Lung (tissue), 12 donors: ENCODE data around the gene TNS3. TPM values are rescaled to one million over a fixed set of nuclear protein-coding genes. Genes with fewer than 3 reads are reported as not detected.

Experiments used
- ATAC-seq: fragments of 200-7000 bp; cut with Tn5 transposase; one replicate; pipeline ENCODE4 v1.9.1; 2020; ENCODE audit warnings: moderate number of reproducible peaks; ENCODE audit not compliant: insufficient read depth, low FRiP score
- DNase-seq, 3 donors: peaks; one replicate each; pipeline ENCODE4 v3.0.0-alpha.2; 2013 to 2017
- H3K27ac ChIP-seq, 2 donors: one replicate each; pipeline ENCODE4 v1.5.1; 2013; ENCODE audit warnings: mild to moderate bottlenecking in 2 of 2, moderate library complexity in 2 of 2, control low read depth in 1 of 2, inconsistent platforms in 1 of 2, low read depth in 1 of 2, low read length in 1 of 2
- H3K27me3 ChIP-seq, 3 donors: one replicate each; pipeline ENCODE4 v1.5.1; 2013; ENCODE audit warnings: low read length in 2 of 3; ENCODE audit not compliant: control insufficient read depth in 3 of 3, insufficient read depth in 3 of 3
- H3K36me3 ChIP-seq, 4 donors: one replicate each; pipeline ENCODE4 v1.5.1; 2013; ENCODE audit warnings: low read length in 4 of 4, mild to moderate bottlenecking in 1 of 4, moderate library complexity in 1 of 4; ENCODE audit not compliant: control insufficient read depth in 4 of 4, insufficient read depth in 4 of 4
- H3K4me1 ChIP-seq, 5 donors: one replicate each; pipeline ENCODE4 v1.5.1; 2013; ENCODE audit warnings: low read length in 5 of 5, mild to moderate bottlenecking in 2 of 5, moderate library complexity in 1 of 5; ENCODE audit not compliant: control insufficient read depth in 5 of 5, insufficient read depth in 5 of 5
- H3K4me3 ChIP-seq: one replicate; pipeline ENCODE4 v1.5.1; 2013; ENCODE audit warnings: mild to moderate bottlenecking, control low read depth, moderate library complexity
- H3K9ac ChIP-seq, 2 donors: one replicate each; pipeline ENCODE4 v1.5.1; 2013; ENCODE audit warnings: low read length in 2 of 2, control low read depth in 1 of 2; ENCODE audit not compliant: insufficient read depth in 1 of 2
- H3K9me3 ChIP-seq, 4 donors: one replicate each; pipeline ENCODE4 v1.5.1; 2013; ENCODE audit warnings: low read length in 3 of 4, mild to moderate bottlenecking in 1 of 4, moderate library complexity in 1 of 4; ENCODE audit not compliant: control insufficient read depth in 4 of 4, insufficient read depth in 3 of 4
- WGBS, 2 donors: extraction: QIAGEN DNeasy Blood & Tissue Kit; methylation state at CpG; one replicate each; pipeline ENCODE4 v1.1.7; 2013; 5-methylcytosine and 5-hydroxymethylcytosine counted together
- polyA plus RNA-seq, 2 donors: library from polyadenylated mRNA; stranded (reverse); fragments of 200-250 nt; gene quantifications; one replicate each; pipeline ENCODE4 v1.2.1, GENCODE V29; 2013
- total RNA-seq, 2 donors: library from RNA; depleted of rRNA in 1 of 2; stranded (reverse); fragments of >200 nt in 1 of 2; gene quantifications; one replicate each; pipeline ENCODE4 v1.2.1, GENCODE V29; 2014 to 2021
- TF ChIP-seq, protein P1 (sequence below): IDR thresholded peaks from 2 replicates; pipeline ENCODE4 v1.5.1; 2012; ENCODE audit warnings: mild to moderate bottlenecking; ENCODE audit errors: control extremely low read depth, extremely low read depth
- donor health status: control.
- donor health status: control.
- donor health status: Bipolar disorder and iron deficiency.
- donor health status: healthy.
- donor health status: DM: yes; HTN: yes; CAD: no.

Gene TNS3
- total and polyA plus RNA-seq, 4 donors: 23.8 to 140 (median 85.7) TPM

DNA sequence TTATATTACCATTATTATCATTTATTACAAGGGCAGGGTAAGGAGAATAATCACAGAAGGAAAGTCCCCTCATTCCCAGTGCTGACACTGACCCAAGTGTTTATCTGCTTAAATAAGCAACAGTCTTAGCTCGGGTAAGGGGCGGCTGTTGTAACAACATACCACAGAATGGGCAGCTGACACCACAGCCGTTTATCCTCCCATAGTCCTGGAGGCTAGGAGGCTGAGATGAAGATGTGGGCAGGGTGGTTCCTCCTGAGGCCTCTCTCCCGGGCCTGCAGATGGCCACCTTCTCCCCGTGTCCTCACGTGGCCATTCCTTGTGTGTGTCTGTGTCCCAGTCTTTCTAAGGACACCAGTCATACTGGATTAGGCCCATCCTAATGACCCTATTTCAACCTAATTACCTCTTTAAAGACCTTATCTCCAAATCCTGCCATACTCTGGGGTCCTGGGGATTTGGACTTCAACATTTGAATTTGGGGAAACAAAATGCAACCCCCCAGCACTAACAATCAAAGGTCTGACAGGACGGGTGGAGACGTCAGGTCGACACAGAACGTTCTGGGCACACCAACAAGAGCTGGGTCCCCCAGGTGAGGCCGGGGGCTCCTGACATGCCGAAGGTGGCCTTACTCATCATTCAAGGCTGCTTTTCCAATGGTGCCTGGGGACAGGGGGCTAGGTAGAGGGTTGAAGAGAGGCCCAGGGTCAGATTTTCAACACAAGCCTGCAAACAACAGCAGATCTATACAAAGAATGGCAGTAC lies 93.5 kb downstream of the TNS3 start:
- Histone ChIP-seq H3K36me3 (peaks cover 0 to 5% (median 0%) of the 10 kb centered on the region in 4 donors), H3K9ac (no peak overlapping the region), H3K27me3 (no peaks in the 10 kb centered on the region), H3K4me1 (peaks cover 11 to 40% (median 16%) of the 10 kb centered on the region in 5 donors), H3K4me3 (no peak overlapping the region), H3K27ac (peak overlapping the region; percentile 21 to 44), H3K9me3 (no peaks in the 10 kb centered on the region)
- TF ChIP-seq, protein P1, sequence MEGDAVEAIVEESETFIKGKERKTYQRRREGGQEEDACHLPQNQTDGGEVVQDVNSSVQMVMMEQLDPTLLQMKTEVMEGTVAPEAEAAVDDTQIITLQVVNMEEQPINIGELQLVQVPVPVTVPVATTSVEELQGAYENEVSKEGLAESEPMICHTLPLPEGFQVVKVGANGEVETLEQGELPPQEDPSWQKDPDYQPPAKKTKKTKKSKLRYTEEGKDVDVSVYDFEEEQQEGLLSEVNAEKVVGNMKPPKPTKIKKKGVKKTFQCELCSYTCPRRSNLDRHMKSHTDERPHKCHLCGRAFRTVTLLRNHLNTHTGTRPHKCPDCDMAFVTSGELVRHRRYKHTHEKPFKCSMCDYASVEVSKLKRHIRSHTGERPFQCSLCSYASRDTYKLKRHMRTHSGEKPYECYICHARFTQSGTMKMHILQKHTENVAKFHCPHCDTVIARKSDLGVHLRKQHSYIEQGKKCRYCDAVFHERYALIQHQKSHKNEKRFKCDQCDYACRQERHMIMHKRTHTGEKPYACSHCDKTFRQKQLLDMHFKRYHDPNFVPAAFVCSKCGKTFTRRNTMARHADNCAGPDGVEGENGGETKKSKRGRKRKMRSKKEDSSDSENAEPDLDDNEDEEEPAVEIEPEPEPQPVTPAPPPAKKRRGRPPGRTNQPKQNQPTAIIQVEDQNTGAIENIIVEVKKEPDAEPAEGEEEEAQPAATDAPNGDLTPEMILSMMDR: no peak
- WGBS, 2 donors: 77 to 87% methylated on average over 12 of the region's 12 CpGs
- peak in 2 of 3 donors; percentile 48 to 59 for DNase-seq
- no peak for ATAC-seq

GRCh38 chr7:47485640-47486435 lies 96.1 kb downstream of the TNS3 start:
- peak overlapping the region; percentile 4 to 70 for H3K27ac ChIP-seq
- no peak overlapping the region for H3K4me3 ChIP-seq
- H3K9ac ChIP-seq: no peak overlapping the region
- 71 to 88% methylated on average over 9 of the region's 9 CpGs for WGBS, 2 donors
- DNase-seq (no peak), ATAC-seq (peak; percentile 9)
- no peaks in the 10 kb centered on the region for H3K27me3 ChIP-seq
- no peaks in the 10 kb centered on the region for H3K9me3 ChIP-seq
- peaks cover 21 to 62% (median 30%) of the 10 kb centered on the region in 5 donors for H3K4me1 ChIP-seq
- peaks cover 0 to 5% (median 0%) of the 10 kb centered on the region in 4 donors for H3K36me3 ChIP-seq
- TF ChIP-seq, protein P1: no peak

DNA sequence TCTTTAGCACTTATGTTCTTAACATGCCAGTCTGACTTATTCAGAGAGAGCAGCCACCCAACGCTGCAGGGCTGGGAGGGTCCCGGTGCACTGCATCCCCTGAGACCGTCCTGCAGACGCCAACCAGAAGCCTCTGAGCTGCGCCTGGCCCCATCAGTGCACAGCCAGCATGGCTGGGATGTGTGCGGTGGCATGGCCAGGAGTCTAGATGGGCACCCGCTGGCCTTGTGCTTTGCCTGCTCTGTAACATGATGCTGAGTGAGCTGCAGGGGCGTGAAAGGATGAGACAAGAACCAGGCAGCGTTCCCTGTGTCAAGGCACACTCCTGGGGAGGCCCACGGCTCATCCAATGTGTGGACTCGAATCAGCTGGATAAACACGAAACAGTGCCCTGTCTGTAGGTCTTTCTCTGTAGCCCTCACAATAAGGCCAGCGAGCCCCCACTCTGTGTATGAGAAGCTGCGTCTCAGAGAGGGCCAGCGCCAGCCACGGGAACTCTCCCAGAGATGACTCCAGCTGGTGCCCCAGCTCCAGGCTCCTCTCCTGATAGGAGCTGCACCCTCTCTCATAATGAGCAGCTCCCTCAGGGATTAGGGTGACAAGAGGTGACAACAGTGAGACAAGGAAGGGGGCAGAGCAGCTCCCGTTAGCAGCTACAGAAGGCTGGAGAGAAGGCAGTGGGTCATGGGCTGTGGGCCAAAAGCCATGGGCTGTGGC lies 96.8 kb downstream of the TNS3 start:
- no peak for DNase-seq
- ATAC-seq: no peak
- no peak overlapping the region for H3K9ac ChIP-seq
- WGBS, 2 donors: 89 to 90% methylated on average over 17 of the region's 17 CpGs
- H3K36me3 ChIP-seq: peaks cover 0 to 5% (median 0%) of the 10 kb centered on the region in 4 donors
- H3K4me1 ChIP-seq: peaks cover 21 to 69% (median 31%) of the 10 kb centered on the region in 5 donors
- TF ChIP-seq, protein P1: no peak
- no peaks in the 10 kb centered on the region for H3K27me3 ChIP-seq
- H3K4me3 ChIP-seq: no peak overlapping the region
- H3K27ac ChIP-seq: peak overlapping the region in 1 of 2 donors; percentile 70
- no peaks in the 10 kb centered on the region for H3K9me3 ChIP-seq
